NCI-H1436 (cell line): ENCODE measurements around the gene NEDD4.
"Not testable (repeated sequence)": the region's sequence is repeated elsewhere in the genome, so short reads cannot be mapped to it uniquely, and the experiment has no call there.

ENCODE experiments used
- DNase-seq: peaks from one replicate; lab custom pipeline; 2025; lab: John Stamatoyannopoulos, UW

NEDD4 gene

DNA sequence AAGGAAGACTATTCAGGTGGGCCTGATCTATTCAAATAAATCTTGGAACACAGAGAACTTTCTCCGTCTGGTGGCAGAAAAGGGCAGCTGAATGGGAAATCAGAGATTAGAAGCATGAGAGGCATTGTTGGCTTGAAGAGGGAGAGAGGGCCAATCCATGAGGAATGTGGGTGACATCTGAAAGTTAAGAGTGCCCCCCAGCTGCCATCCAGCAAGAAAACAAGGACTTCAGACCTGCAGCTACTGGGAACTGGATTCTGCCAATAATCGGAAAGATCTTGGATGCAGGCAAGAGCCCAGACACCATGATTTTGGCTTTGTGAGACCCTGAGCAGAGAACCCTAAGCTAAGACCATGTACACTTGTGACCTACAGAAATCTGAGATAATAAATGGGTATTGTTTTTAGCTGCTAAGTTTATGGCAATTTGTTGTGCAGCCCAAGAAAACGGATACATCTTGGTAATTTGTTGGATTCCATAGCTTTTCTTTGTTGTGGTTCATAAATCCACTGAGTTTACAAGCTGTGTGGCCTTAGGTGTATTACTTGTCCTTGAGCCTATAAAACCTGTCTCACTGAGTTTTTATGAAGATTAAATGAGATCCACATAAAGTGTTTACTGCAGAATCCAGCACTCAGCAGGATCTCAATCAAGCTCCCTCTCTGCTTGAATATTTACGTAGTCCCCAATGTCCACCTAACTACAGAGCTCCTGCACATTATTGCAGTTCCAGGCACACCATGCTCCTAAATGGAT lies 168.4 kb downstream of the NEDD4 start:
- DNase-seq, result no peak

DNA sequence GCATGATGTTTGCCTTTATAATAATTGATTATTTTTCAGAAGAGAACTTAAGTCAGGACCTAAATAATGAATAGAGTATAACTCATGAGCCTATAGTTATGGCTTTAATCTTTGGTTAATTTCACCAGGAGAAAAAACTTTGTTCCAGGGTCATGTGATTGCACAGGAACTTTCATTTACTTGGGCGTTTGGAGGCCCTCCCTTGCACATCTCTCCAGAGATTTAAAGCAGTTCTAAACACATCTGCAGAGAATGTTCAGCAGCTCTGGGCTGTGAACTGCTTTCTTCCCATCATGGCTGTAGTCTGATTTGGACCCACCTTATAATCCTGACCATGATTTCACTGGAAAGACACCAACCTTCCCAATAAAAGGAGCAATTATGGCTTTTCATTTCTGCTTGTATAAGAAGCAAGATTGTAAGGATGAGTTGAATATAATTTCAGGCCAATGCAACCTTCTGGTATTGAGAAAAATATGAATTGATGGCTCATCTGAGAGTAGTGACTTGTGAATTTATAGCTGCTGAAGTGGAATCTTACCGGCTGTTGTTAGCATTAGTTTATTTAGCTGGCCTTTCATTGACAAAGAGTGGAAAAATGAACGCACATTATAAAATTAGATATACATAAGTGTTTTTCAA lies 169.6 kb downstream of the NEDD4 start:
- no peak for DNase-seq

GRCh38 chr15:55823191-55823670 lies 170.2 kb downstream of the NEDD4 start:
- DNase-seq, result no peak

GRCh38 chr15:55821740-55822139 lies 171.7 kb downstream of the NEDD4 start:
- not testable (repeated sequence) for DNase-seq

- no peak for DNase-seq
Measured at GRCh38 chr15:55820043-55820442, 173.4 kb downstream of the NEDD4 start.

DNA sequence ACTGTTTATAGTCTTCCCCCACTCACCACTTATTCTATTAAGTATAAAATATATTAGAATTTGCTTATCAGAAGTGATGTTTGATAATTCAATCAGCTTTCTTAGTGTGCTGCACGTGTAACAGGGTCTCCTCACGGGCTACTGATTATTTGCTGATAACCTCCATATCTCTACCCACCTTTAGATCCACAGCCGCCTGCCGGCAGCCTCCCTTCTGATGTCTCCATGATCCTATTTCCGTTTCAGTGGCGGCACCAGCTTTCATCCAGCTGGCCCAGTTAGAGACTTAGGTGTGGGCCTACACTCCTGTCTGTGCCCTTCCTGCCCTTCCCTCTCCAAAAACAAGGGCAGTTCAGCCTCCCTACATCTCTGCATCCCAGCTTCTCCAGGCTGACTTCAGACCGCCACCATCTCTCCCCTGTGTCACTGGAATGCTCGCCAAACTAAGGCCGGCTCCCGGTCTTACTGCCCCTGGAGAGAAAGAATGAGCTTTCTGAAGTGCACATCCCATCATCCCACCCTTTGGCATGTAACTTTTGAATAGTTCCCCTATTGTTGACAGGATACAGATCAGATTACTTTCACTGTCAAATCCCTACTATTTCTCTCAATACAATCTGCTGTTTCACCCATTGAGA lies 173.9 kb downstream of the NEDD4 start:
- no peak for DNase-seq

GRCh38 chr15:55816017-55816416 lies 177.4 kb downstream of the NEDD4 start:
- DNase-seq, result no peak

- DNase-seq, result no peak
Measured at GRCh38 chr15:55802600-55803376, 190.6 kb downstream of the NEDD4 start.

- no peak for DNase-seq
Measured at GRCh38 chr15:55800216-55800615, 193.2 kb downstream of the NEDD4 start.

DNA sequence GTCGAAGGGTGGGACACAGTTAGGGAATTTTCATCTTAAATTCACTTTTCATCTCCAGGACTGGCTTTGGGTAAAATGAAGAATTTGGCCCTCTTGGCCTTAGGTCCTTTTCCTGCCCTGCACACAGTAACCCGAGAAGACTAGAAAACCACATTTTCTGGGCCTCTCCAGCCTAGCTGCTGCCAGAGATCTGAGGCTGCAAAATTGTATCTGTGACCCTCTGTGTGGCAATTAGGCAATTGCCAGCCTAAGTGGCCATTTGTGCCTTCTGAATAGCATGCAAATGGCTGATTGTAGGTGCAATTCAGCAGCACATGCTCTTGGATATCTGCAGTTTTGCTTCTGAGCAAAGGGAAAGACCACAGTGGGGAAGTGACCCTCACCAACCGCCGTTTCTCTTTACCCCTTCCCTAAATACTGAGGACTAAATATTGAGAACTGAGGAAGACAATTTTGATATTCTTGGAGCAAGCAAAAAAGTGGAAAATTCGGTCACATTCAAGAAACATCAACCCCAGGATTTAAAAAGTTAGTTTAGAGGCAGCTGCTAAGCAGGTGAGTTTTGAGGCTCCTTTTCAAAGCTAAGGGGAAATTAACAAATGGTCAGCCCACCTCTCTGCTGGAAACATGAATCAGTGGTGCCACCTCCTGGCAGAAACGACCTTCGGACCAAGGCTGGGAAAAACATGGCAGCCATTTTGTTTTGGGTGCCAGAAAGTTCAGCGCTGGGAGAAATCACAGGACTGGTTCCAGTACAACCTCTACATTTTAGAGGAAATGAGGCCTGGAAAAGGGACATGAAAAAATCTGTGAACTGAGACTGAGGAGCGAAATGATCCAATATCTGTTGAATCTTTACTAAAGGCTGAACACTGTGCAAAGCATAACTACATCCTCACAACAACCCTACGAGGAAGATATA lies 193.9 kb downstream of the NEDD4 start:
- DNase-seq, result peak; percentile 48

- DNase-seq, result no peak
Measured at GRCh38 chr15:55796321-55796965, 197.0 kb downstream of the NEDD4 start.

DNA sequence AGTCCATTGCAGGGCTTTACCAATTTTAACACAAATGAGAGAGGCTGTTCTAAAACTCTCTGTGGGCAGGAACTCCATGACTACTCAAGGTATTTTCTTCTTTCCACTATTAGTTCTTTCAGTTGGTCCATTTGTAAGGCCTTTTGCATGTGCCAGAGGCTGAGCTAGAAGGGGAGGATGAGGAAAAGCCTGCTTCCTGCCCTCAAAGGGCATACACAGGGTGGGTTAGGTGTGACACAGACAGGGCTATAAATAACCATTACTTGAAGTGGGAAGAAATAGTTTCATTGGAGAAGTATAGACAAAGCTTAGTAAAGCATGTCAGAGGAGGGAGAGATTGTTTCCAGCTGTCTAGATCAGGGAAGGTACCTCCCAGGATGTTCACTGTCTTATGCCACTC lies 198.4 kb downstream of the NEDD4 start:
- no peak for DNase-seq

GRCh38 chr15:55791551-55792400 lies 201.6 kb downstream of the NEDD4 start:
- DNase-seq, result peak; percentile 15

DNA sequence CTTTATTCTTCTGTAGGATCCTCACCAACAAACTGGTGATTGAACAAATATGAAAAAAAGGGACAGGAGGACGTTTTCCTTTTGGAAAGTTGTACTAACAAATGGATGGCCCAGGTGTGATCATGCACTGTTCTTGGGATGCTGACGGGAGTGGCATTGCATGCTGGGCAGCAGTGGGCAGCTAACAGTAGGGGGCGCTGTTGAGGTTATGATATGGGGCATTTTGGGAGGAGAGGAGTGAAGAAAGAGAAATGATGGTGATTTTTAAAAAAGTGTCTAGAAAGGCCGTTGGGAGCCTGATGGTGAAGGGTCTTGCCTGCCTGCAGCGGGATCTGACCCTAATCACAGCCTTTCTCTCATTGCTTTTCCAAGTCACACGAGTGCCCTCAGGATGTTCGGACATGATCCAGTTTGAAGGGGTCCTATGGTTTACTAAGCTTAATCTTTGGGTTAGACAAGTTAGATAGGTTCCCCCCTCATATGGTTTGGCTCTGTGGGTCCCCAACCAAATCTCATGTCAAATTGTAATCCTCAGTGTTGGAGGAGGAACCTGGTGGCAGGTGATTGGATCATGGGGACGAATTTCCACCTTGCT lies 204.2 kb downstream of the NEDD4 start:
- DNase-seq, result no peak

GRCh38 chr15:55786341-55786740 lies 207.1 kb downstream of the NEDD4 start:
- DNase-seq, result no peak

- DNase-seq, result not testable (repeated sequence)
Measured at GRCh38 chr15:55785593-55785992, 207.8 kb downstream of the NEDD4 start.

- DNase-seq, result no peak
Measured at GRCh38 chr15:55784286-55784685, 209.1 kb downstream of the NEDD4 start.

DNA sequence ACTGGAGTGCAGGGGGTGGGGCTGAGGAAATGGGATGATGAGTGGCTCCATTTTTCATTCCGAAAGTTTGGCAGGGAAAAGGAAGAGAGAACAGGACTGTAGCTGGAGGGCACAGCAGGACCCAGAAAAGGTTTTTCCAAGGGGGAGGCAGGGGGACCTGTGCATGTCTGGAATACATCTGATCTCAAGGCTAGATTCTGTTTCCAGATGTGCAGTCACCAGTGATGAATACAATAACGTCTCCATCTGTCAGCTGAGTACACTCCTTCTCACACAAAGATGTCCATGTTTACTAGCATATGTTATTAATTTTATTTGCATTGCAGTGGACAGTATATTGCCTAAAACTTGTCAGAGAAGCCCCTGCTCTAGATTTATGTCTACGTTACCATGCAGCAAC lies 210.5 kb downstream of the NEDD4 start:
- DNase-seq, result no peak

DNA sequence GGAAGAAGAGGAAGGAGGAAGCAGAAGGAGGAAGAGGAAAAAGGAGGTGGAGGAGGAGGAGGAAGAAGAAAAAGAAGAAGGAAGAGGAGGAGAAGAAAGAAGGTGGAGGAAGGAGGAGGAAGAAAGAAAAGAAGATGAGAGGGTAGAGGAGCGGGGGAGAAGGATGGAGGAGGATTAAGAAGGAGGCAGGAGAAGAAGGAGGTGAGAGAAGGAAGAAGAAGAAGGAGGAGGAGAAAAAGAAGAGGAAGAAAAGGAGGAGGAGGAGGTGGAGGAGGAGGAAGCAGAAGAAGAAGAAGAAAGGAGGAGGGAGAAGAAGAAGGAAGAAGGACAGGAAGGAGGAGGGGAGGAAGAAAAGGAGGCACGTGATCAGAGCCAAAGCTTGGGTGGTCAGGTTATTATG lies 213.1 kb downstream of the NEDD4 start:
- no peak for DNase-seq
